IMR-90 (cell line): ENCODE data around the gene KRCC1. TPM values are rescaled to one million over a fixed set of nuclear protein-coding genes. Genes with fewer than 3 reads are reported as not detected.

Source experiments
- ATAC-seq: fragments of 200-7000 bp; cut with Tn5 transposase; 2 replicates; pipeline ENCODE4 v1.9.1; 2020; ENCODE audit warnings: low read depth, mild to moderate bottlenecking, moderate library complexity
- BruUV-seq: library from RNA; stranded (reverse); fragments of 400-500 nt; replicated peaks from 2 replicates; lab custom pipeline; 2021; lab: Mats Ljungman, UMichigan
- CTCF ChIA-PET: fragments of 300-600 bp; formaldehyde crosslinking; extraction: SDS; loops from one replicate; lab custom pipeline; 2021; ENCODE audit warnings: antibody characterized with exemption; lab: Yijun Ruan, JAX
- POLR2A ChIA-PET: fragments of 300-600 bp; sonication (Branson Sonifier 250); formaldehyde crosslinking; loops from one replicate; lab custom pipeline; 2022; ENCODE audit warnings: antibody characterized with exemption; ENCODE audit not compliant: unreplicated experiment; lab: Charles Lee
- DNase-seq: peaks from one replicate; pipeline ENCODE4 v3.0.0; 2013
- H2AFZ ChIP-seq: replicated peaks from 2 replicates; pipeline ENCODE3; 2013; ENCODE audit warnings: low read length, mild to moderate bottlenecking; ENCODE audit not compliant: poor library complexity
- H2AK5ac ChIP-seq: 2 replicates; pipeline ENCODE4 v1.6.1; 2013; ENCODE audit warnings: low read depth, low read length, inconsistent platforms
- H2AK9ac ChIP-seq: replicated peaks from 2 replicates; pipeline ENCODE3; 2013; ENCODE audit warnings: mild to moderate bottlenecking, low read depth, low read length, moderate library complexity; ENCODE audit not compliant: poor library complexity
- H2BK120ac ChIP-seq: 2 replicates; pipeline ENCODE4 v1.6.1; 2013; ENCODE audit warnings: low read depth, low read length, inconsistent platforms
- H2BK15ac ChIP-seq: 3 replicates; pipeline ENCODE4 v1.6.1; 2013; ENCODE audit warnings: low read depth, low read length, inconsistent platforms
- H2BK20ac ChIP-seq: 2 replicates; pipeline ENCODE4 v1.6.1; 2013; ENCODE audit warnings: low read depth, mild to moderate bottlenecking, inconsistent platforms, low read length, moderate library complexity
- H2BK5ac ChIP-seq: 2 replicates; pipeline ENCODE4 v1.6.1; 2013; ENCODE audit warnings: mild to moderate bottlenecking, low read depth, low read length, inconsistent platforms; ENCODE audit not compliant: poor library complexity, severe bottlenecking
- H3K14ac ChIP-seq: replicated peaks from 2 replicates; pipeline ENCODE4 v1.6.1; 2013; ENCODE audit warnings: low read depth, low read length, inconsistent platforms
- H3K18ac ChIP-seq: 2 replicates; pipeline ENCODE4 v1.6.1; 2013; ENCODE audit warnings: low read depth, low read length, control low read depth
- H3K23ac ChIP-seq: 2 replicates; pipeline ENCODE4 v1.6.1; 2013; ENCODE audit warnings: low read depth, low read length, inconsistent platforms
- H3K27ac ChIP-seq: 2 replicates; pipeline ENCODE4 v1.5.1; 2013; ENCODE audit warnings: mild to moderate bottlenecking, control low read depth, low read length; ENCODE audit not compliant: insufficient read depth
- H3K27me3 ChIP-seq: 2 replicates; pipeline ENCODE4 v1.6.1; 2013; ENCODE audit warnings: low read length; ENCODE audit not compliant: control insufficient read depth, insufficient read depth
- H3K36me3 ChIP-seq: 2 replicates; pipeline ENCODE4 v1.6.1; 2013; ENCODE audit warnings: low read length, mixed read lengths; ENCODE audit not compliant: control insufficient read depth, insufficient read depth
- H3K4ac ChIP-seq: 2 replicates; pipeline ENCODE4 v1.6.1; 2013; ENCODE audit warnings: low read depth, low read length, inconsistent platforms
- H3K4me1 ChIP-seq: 2 replicates; pipeline ENCODE4 v1.6.1; 2013; ENCODE audit warnings: low read length, mixed read lengths; ENCODE audit not compliant: control insufficient read depth, insufficient read depth
- H3K4me2 ChIP-seq: 2 replicates; pipeline ENCODE4 v1.6.1; 2013; ENCODE audit warnings: low read depth, mild to moderate bottlenecking, control low read depth, low read length, moderate library complexity
- H3K4me3 ChIP-seq: 2 replicates; pipeline ENCODE4 v1.5.1; 2013; ENCODE audit warnings: low read depth, mild to moderate bottlenecking, control low read depth, low read length, moderate library complexity; ENCODE audit not compliant: insufficient read depth
- H3K56ac ChIP-seq: 2 replicates; pipeline ENCODE4 v1.6.1; 2013; ENCODE audit warnings: low read length, inconsistent platforms; ENCODE audit not compliant: insufficient read depth; ENCODE audit errors: extremely low read depth
- H3K79me1 ChIP-seq, 2 experiments: 2 replicates each; pipeline ENCODE4 v1.6.1; 2013; ENCODE audit warnings: low read length in 2 of 2, inconsistent platforms in 1 of 2, low read depth in 1 of 2
- H3K9ac ChIP-seq: 2 replicates; pipeline ENCODE4 v1.6.1; 2013; ENCODE audit warnings: low read depth, low read length, control low read depth
- H3K9me1 ChIP-seq: 2 replicates; pipeline ENCODE4 v1.6.1; 2013; ENCODE audit warnings: low read length, inconsistent platforms; ENCODE audit not compliant: insufficient read depth
- H3K9me3 ChIP-seq: 2 replicates; pipeline ENCODE4 v1.6.1; 2013; ENCODE audit warnings: low read length; ENCODE audit not compliant: control insufficient read depth, insufficient read depth
- H4K20me1 ChIP-seq: 2 replicates; pipeline ENCODE4 v1.6.1; 2013; ENCODE audit warnings: low read length, inconsistent platforms; ENCODE audit not compliant: insufficient read depth
- H4K5ac ChIP-seq: 2 replicates; pipeline ENCODE4 v1.6.1; 2013; ENCODE audit warnings: mild to moderate bottlenecking, low read depth, low read length, control low read depth
- H4K8ac ChIP-seq, 2 experiments: 2 replicates each; pipeline ENCODE4 v1.6.1; 2013; ENCODE audit warnings: low read depth in 2 of 2, low read length in 2 of 2, control low read depth in 1 of 2, inconsistent platforms in 1 of 2
- H4K91ac ChIP-seq: 2 replicates; pipeline ENCODE4 v1.6.1; 2013; ENCODE audit warnings: low read depth, low read length, inconsistent platforms; ENCODE audit not compliant: insufficient read depth
- BHLHE40 ChIP-seq: fragments of 150-350 bp; IDR thresholded peaks from 2 replicates; pipeline ENCODE4 v1.6.1; 2016; ENCODE audit warnings: mild to moderate bottlenecking, low read depth, low read length
- CEBPB ChIP-seq: IDR thresholded peaks from 2 replicates; pipeline ENCODE4 v1.6.1; 2012; ENCODE audit warnings: low read depth, low read length, improper control_type of control experiment
- CHD1 ChIP-seq: IDR thresholded peaks from 2 replicates; pipeline ENCODE4 v1.6.1; 2012; ENCODE audit warnings: low read depth, low read length, improper control_type of control experiment
- FOS ChIP-seq: fragments of 150-350 bp; IDR thresholded peaks from 2 replicates; pipeline ENCODE4 v1.6.1; 2016; ENCODE audit warnings: low read depth, low read length
- MAFK ChIP-seq: IDR thresholded peaks from 2 replicates; pipeline ENCODE4 v1.6.1; 2012; ENCODE audit warnings: low read depth, low read length, improper control_type of control experiment
- MAZ ChIP-seq: IDR thresholded peaks from 2 replicates; pipeline ENCODE4 v1.6.1; 2012; ENCODE audit warnings: low read depth, mild to moderate bottlenecking, low read length, improper control_type of control experiment, moderate library complexity, borderline replicate concordance
- MXI1 ChIP-seq: IDR thresholded peaks from 2 replicates; pipeline ENCODE4 v1.6.1; 2012; ENCODE audit warnings: low read depth, mild to moderate bottlenecking, low read length, moderate library complexity, borderline replicate concordance
- NFE2L2 ChIP-seq: fragments of 150-350 bp; IDR thresholded peaks from 2 replicates; pipeline ENCODE4 v1.6.1; 2016; ENCODE audit warnings: low read depth, mild to moderate bottlenecking, low read length
- POLR2A ChIP-seq: IDR thresholded peaks from 2 replicates; pipeline ENCODE4 v1.6.1; 2012; ENCODE audit warnings: mild to moderate bottlenecking, low read depth, low read length
- RAD21 ChIP-seq: IDR thresholded peaks from 2 replicates; pipeline ENCODE4 v1.6.1; 2012; ENCODE audit warnings: low read length, improper control_type of control experiment
- RCOR1 ChIP-seq: IDR thresholded peaks from 2 replicates; pipeline ENCODE4 v1.6.1; 2012; ENCODE audit warnings: mild to moderate bottlenecking, low read length, improper control_type of control experiment; ENCODE audit not compliant: insufficient replicate concordance
- RFX5 ChIP-seq: IDR thresholded peaks from 2 replicates; pipeline ENCODE4 v1.8.0; 2012; ENCODE audit warnings: low read depth, mild to moderate bottlenecking, low read length, moderate library complexity
- SMC3 ChIP-seq: fragments of 150-350 bp; IDR thresholded peaks from 2 replicates; pipeline ENCODE4 v1.6.1; 2016; ENCODE audit warnings: low read depth, mild to moderate bottlenecking, antibody characterized with exemption, low read length, moderate library complexity
- WGBS, 2 experiments: methylation state at CpG; one replicate each; pipeline versions ENCODE4 v1.1.5 to v1.1.7; 2013; ENCODE audit warnings: missing lambda C conversion rate in 2 of 2; ENCODE audit not compliant: insufficient read length in 1 of 2; ENCODE audit errors: extremely low coverage in 2 of 2; 5-methylcytosine and 5-hydroxymethylcytosine counted together
- dilution Hi-C: fragments of 300-500 bp; cut with HindIII; formaldehyde crosslinking; loops from one replicate; pipeline ENCODE4 v1.14.3; 2018; ENCODE audit warnings: low sequenced_read_pairs; ENCODE audit not compliant: unreplicated experiment
- in situ Hi-C: fragments of 300-500 bp; cut with MboI; formaldehyde crosslinking; loops from 3 replicates; pipeline ENCODE4 v1.14.3; 2019; ENCODE audit warnings: low sequenced_read_pairs, inconsistent platforms, mixed read lengths
- intact Hi-C: fragments of 100-400 bp; cut with micrococcal nuclease; formaldehyde crosslinking; loops from 2 replicates; pipeline ENCODE4 v1.10.0; 2022
- polyA plus RNA-seq, 3 experiments: library from polyadenylated mRNA; depleted of rRNA; stranded (reverse); fragments of >200 nt; gene quantifications; 2 replicates each; pipeline ENCODE4 v1.2.3, GENCODE V29; 2012; ENCODE audit warnings: low replicate concordance in 1 of 3
- total RNA-seq: library from RNA; depleted of rRNA; stranded (reverse); fragments of >200 nt; gene quantifications from 2 replicates; pipeline ENCODE4 v1.2.3, GENCODE V29; 2012
- TF ChIP-seq, protein P1 (sequence below): conservative IDR thresholded peaks from 2 replicates; pipeline ENCODE4 v1.5.1; 2012; ENCODE audit warnings: mild to moderate bottlenecking, low read depth, low read length, improper control_type of control experiment
- TF ChIP-seq, protein P2 (sequence below): fragments of 150-350 bp; IDR thresholded peaks from 2 replicates; pipeline ENCODE4 v1.6.1; 2016; ENCODE audit warnings: low read depth, mild to moderate bottlenecking, low read length, moderate library complexity, borderline replicate concordance
- TF ChIP-seq, protein P3 (sequence below): fragments of 150-350 bp; IDR thresholded peaks from 2 replicates; pipeline ENCODE4 v1.6.1; 2017; ENCODE audit warnings: mild to moderate bottlenecking, antibody characterized with exemption, low read length, low read depth

The KRCC1 gene
- total and polyA plus RNA-seq, 2 of the 4 experiments (the other 2 are of a cell fraction), result 14.3 to 16.5 TPM

DNA sequence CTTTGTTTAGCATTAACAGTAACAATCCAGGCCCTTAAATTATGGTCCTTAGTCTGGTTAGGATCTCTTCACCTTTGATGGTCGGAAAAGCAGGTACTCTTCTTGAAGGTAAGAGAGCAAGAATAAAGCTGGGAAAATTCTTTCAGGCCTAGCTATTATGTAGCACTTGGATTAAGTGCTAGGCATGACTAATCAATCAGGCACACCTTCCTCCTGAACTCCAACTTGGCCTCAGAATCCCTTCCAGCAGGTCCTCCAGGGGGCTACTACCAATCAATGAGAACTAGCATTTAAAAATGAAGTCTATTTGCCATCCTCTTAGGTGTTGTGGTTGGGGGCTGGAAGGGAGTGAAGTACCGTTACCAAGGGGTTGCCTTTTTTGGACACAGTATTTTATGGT, 15.8 kb upstream of the KRCC1 start:
- no peak overlapping the region for H3K4ac ChIP-seq
- in situ Hi-C loops (loop anchor here (25.0 kb wide), 1 partner anchor 591 kb away; no protein-coding TSS in a partner anchor), intact Hi-C loops (no loop called here), dilution Hi-C loops (no loop called here)
- no peak overlapping the region for H3K56ac ChIP-seq
- no peak overlapping the region for H3K14ac ChIP-seq
- no peak overlapping the region for H4K5ac ChIP-seq
- no peak for DNase-seq
- no peak overlapping the region for H4K91ac ChIP-seq
- no peak overlapping the region for H2BK20ac ChIP-seq
- ChIA-PET POLR2A (no interaction called here), CTCF (no interaction called here)
- peaks cover 3% of the 10 kb centered on the region; the same call in 1 of the 2 replicates for H3K4me1 ChIP-seq
- H2BK5ac ChIP-seq, result no peak overlapping the region
- H3K27me3 ChIP-seq, result peaks cover 11% of the 10 kb centered on the region; the same call in 1 of the 2 replicates
- BruUV-seq, result no TSS peak
- no peak for TF ChIP-seq MAFK
- TF ChIP-seq, protein P1, sequence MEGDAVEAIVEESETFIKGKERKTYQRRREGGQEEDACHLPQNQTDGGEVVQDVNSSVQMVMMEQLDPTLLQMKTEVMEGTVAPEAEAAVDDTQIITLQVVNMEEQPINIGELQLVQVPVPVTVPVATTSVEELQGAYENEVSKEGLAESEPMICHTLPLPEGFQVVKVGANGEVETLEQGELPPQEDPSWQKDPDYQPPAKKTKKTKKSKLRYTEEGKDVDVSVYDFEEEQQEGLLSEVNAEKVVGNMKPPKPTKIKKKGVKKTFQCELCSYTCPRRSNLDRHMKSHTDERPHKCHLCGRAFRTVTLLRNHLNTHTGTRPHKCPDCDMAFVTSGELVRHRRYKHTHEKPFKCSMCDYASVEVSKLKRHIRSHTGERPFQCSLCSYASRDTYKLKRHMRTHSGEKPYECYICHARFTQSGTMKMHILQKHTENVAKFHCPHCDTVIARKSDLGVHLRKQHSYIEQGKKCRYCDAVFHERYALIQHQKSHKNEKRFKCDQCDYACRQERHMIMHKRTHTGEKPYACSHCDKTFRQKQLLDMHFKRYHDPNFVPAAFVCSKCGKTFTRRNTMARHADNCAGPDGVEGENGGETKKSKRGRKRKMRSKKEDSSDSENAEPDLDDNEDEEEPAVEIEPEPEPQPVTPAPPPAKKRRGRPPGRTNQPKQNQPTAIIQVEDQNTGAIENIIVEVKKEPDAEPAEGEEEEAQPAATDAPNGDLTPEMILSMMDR, result no peak
- TF ChIP-seq, protein P2, sequence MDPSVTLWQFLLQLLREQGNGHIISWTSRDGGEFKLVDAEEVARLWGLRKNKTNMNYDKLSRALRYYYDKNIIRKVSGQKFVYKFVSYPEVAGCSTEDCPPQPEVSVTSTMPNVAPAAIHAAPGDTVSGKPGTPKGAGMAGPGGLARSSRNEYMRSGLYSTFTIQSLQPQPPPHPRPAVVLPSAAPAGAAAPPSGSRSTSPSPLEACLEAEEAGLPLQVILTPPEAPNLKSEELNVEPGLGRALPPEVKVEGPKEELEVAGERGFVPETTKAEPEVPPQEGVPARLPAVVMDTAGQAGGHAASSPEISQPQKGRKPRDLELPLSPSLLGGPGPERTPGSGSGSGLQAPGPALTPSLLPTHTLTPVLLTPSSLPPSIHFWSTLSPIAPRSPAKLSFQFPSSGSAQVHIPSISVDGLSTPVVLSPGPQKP, result no peak
- TF ChIP-seq, protein P3, sequence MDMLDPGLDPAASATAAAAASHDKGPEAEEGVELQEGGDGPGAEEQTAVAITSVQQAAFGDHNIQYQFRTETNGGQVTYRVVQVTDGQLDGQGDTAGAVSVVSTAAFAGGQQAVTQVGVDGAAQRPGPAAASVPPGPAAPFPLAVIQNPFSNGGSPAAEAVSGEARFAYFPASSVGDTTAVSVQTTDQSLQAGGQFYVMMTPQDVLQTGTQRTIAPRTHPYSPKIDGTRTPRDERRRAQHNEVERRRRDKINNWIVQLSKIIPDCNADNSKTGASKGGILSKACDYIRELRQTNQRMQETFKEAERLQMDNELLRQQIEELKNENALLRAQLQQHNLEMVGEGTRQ, result no peak
- TF ChIP-seq NFE2L2, result no peak
- TF ChIP-seq RAD21, result no peak
- no peak for TF ChIP-seq MAZ
- no peak for TF ChIP-seq CHD1
- TF ChIP-seq CEBPB, result no peak
- TF ChIP-seq POLR2A, result no peak
- TF ChIP-seq FOS, result no peak
- no peak for TF ChIP-seq BHLHE40
- no peak for TF ChIP-seq RCOR1
- no peak for TF ChIP-seq MXI1
- no peak for TF ChIP-seq SMC3
- TF ChIP-seq RFX5, result no peak
- H2AK5ac ChIP-seq, result no peak overlapping the region
- no peak for ATAC-seq
- H2BK120ac ChIP-seq, result no peak overlapping the region
- H2AFZ ChIP-seq, result no peak overlapping the region
- H3K4me3 ChIP-seq, result no peak overlapping the region
- H3K27ac ChIP-seq, result no peak overlapping the region
- H3K79me1 ChIP-seq, result no peaks in the 10 kb centered on the region
- H3K23ac ChIP-seq, result no peak overlapping the region
- H3K4me2 ChIP-seq, result no peak overlapping the region
- no peaks in the 10 kb centered on the region for H3K9me1 ChIP-seq
- no peak overlapping the region for H3K18ac ChIP-seq
- H3K9me3 ChIP-seq, result peaks cover 5% of the 10 kb centered on the region; the same call in 1 of the 2 replicates
- WGBS, 2 experiments, result no CpG with 5 or more reads among the region's 2 CpGs
- H3K36me3 ChIP-seq, result no peaks in the 10 kb centered on the region
- no peak overlapping the region for H3K9ac ChIP-seq
- no peak overlapping the region for H2AK9ac ChIP-seq
- H4K20me1 ChIP-seq, result no peaks in the 10 kb centered on the region
- H4K8ac ChIP-seq, result no peak overlapping the region
- no peak overlapping the region for H2BK15ac ChIP-seq
